ENCODE data around the gene CTAG2. TPM values are rescaled to one million over a fixed set of nuclear protein-coding genes. Genes with fewer than 3 reads are reported as not detected.

The CTAG2 gene
- total RNA-seq, 1 donor from 2014 or later = not detected

Other genes with a start within 250 kb of the CTAG2 start
- 32.9 TPM for gene DNASE1L1, start 244.3 kb downstream of the CTAG2 start, total RNA-seq
- 41.6 TPM for gene TAFAZZIN, start 242.0 kb downstream of the CTAG2 start, total RNA-seq
- 86.1 TPM for gene ATP6AP1, start 224.9 kb downstream of the CTAG2 start, total RNA-seq
- 114 TPM for gene GDI1, start 216.4 kb downstream of the CTAG2 start, total RNA-seq
- 43.7 TPM for gene FAM50A, start 209.4 kb downstream of the CTAG2 start, total RNA-seq
- gene PLXNA3, start 195.3 kb downstream of the CTAG2 start, total RNA-seq = 46.9 TPM
- 13.9 TPM for gene LAGE3, start 174.3 kb downstream of the CTAG2 start, total RNA-seq
- 48.4 TPM for gene UBL4A, start 167.0 kb downstream of the CTAG2 start, total RNA-seq
- gene SLC10A3, start 162.9 kb downstream of the CTAG2 start, total RNA-seq = 13.8 TPM
- gene FAM3A, start 137.3 kb downstream of the CTAG2 start, total RNA-seq = 53.1 TPM
- 14.6 TPM for gene G6PD, start 106.7 kb downstream of the CTAG2 start, total RNA-seq
- gene IKBKG, start 106.0 kb downstream of the CTAG2 start, total RNA-seq = 18.9 TPM
- gene CTAG1A, start 68.4 kb downstream of the CTAG2 start, total RNA-seq = not detected
- gene CTAG1B, start 34.3 kb downstream of the CTAG2 start, total RNA-seq = not detected
- gene GAB3, start 97.5 kb upstream of the CTAG2 start, total RNA-seq = 17.7 TPM
- 22.4 TPM for gene DKC1, start 109.3 kb upstream of the CTAG2 start, total RNA-seq
- gene MPP1, start 151.9 kb upstream of the CTAG2 start, total RNA-seq = 30.0 TPM
- gene SMIM9, start 181.1 kb upstream of the CTAG2 start, total RNA-seq = not detected
- gene F8A1, start 232.8 kb upstream of the CTAG2 start, total RNA-seq = 31.1 TPM